ENCODE data around the gene RUNDC3A.

The RUNDC3A gene

GRCh38 chr17:44284024-44284400 lies 24.4 kb upstream of the RUNDC3A start:
- DNase-seq: no peak

GRCh38 chr17:44287651-44288050 lies 20.8 kb upstream of the RUNDC3A start:
- DNase-seq: no peak

GRCh38 chr17:44293509-44294226 lies 14.7 kb upstream of the RUNDC3A start:
- no peak for DNase-seq

GRCh38 chr17:44297975-44298374 lies 10.4 kb upstream of the RUNDC3A start:
- no peak for DNase-seq

- DNase-seq: peak; percentile 17 to 54
These were observed 3.8 kb upstream of the RUNDC3A start for GRCh38 chr17:44304651-44305050.

GRCh38 chr17:44307387-44308186 lies 814 bp upstream of the RUNDC3A start:
- DNase-seq: peak; percentile 72 to 83

- DNase-seq: no peak
These were observed 464 bp downstream of the RUNDC3A start for GRCh38 chr17:44308865-44309264.

GRCh38 chr17:44309472-44309871 lies 1.1 kb downstream of the RUNDC3A start:
- no peak for DNase-seq

- no peak for DNase-seq
These were observed 1.8 kb downstream of the RUNDC3A start for GRCh38 chr17:44310188-44310587.

GRCh38 chr17:44310609-44311376 lies 2.4 kb downstream of the RUNDC3A start:
- no peak for DNase-seq

- no peak for DNase-seq
These were observed 3.3 kb downstream of the RUNDC3A start for GRCh38 chr17:44311562-44312181.

GRCh38 chr17:44312396-44313104 lies 4.1 kb downstream of the RUNDC3A start:
- no peak for DNase-seq

- no peak for DNase-seq
These were observed 5.6 kb downstream of the RUNDC3A start for GRCh38 chr17:44314031-44314430.

GRCh38 chr17:44314524-44314868 lies 6.1 kb downstream of the RUNDC3A start:
- DNase-seq: no peak

- no peak for DNase-seq
These were observed 6.7 kb downstream of the RUNDC3A start for GRCh38 chr17:44314869-44315661.

GRCh38 chr17:44315760-44316731 lies 7.6 kb downstream of the RUNDC3A start:
- DNase-seq: no peak

GRCh38 chr17:44317545-44317944 lies 9.1 kb downstream of the RUNDC3A start:
- no peak for DNase-seq

- DNase-seq: no peak
These were observed 9.9 kb downstream of the RUNDC3A start for GRCh38 chr17:44318077-44318892.

GRCh38 chr17:44320066-44320465 lies 11.7 kb downstream of the RUNDC3A start:
- no peak for DNase-seq
